ENCODE measurements around the gene CHST5.

DNA sequence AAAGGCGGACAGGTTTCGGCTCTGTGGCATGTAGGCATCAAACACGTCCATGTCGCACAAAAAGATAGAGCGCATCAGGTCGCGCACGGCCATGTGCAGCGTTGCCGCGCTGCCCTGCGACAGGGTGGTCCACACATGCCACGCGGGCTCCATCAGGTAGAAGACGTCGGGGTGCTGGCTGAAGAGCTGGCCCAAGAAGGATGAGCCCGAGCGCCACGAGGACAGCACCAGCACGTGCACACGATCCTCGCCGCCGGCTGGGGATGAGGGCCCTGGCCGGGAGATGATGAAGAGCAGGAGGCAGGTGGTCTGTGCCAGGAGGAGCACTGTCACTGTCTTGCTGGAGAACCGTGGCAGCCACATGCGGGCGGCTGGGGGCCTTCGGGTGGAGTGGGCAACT, 5.9 kb downstream of the CHST5 start:
- TF ChIP-seq, protein P1, sequence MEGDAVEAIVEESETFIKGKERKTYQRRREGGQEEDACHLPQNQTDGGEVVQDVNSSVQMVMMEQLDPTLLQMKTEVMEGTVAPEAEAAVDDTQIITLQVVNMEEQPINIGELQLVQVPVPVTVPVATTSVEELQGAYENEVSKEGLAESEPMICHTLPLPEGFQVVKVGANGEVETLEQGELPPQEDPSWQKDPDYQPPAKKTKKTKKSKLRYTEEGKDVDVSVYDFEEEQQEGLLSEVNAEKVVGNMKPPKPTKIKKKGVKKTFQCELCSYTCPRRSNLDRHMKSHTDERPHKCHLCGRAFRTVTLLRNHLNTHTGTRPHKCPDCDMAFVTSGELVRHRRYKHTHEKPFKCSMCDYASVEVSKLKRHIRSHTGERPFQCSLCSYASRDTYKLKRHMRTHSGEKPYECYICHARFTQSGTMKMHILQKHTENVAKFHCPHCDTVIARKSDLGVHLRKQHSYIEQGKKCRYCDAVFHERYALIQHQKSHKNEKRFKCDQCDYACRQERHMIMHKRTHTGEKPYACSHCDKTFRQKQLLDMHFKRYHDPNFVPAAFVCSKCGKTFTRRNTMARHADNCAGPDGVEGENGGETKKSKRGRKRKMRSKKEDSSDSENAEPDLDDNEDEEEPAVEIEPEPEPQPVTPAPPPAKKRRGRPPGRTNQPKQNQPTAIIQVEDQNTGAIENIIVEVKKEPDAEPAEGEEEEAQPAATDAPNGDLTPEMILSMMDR (IDR thresholded peaks at IDR 0.05; ENCODE audit: borderline replicate concordance, extremely low read depth, low read length, poor library complexity, severe bottlenecking), result no peak
- no peak for TF ChIP-seq EZH2 (IDR thresholded peaks at IDR 0.05; ENCODE audit: borderline replicate concordance, low read depth, low read length, severe bottlenecking)
